CD4-positive, alpha-beta T cell treated with Interleukin-6 for 4 hours (primary cell): ENCODE data around the gene PTPRO.

ENCODE experiments used
- DNase-seq: peaks from one replicate; pipeline ENCODE4 v3.0.0-alpha.2; 2020; ENCODE audit warnings: mixed read lengths

Gene PTPRO

GRCh38 chr12:15528666-15529065 lies 206.4 kb downstream of the PTPRO start:
- no peak for DNase-seq

GRCh38 chr12:15530361-15530760 lies 208.1 kb downstream of the PTPRO start:
- DNase-seq: no peak

- peak; percentile 75 for DNase-seq
Measured at GRCh38 chr12:15532364-15532977, 210.2 kb downstream of the PTPRO start.

DNA sequence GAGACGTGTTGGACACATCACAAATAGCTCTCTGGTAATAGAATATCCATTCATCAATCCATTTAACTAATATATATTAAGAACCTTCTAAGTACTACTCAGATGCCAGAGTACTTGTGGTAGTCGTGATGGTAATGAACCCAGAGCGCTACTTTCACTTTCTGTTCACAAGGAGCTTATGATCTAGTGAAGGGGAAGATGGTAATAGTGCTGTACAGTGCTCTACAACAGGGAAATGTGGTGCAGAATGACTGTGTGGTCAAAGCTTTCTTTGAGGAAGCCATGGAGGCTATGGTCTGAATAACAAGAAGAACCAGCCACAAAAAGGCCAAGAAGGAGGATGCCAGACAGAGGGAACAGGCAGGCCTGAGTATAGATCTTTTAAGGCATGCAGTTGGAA lies 212.0 kb downstream of the PTPRO start:
- DNase-seq: peak; percentile 39

DNA sequence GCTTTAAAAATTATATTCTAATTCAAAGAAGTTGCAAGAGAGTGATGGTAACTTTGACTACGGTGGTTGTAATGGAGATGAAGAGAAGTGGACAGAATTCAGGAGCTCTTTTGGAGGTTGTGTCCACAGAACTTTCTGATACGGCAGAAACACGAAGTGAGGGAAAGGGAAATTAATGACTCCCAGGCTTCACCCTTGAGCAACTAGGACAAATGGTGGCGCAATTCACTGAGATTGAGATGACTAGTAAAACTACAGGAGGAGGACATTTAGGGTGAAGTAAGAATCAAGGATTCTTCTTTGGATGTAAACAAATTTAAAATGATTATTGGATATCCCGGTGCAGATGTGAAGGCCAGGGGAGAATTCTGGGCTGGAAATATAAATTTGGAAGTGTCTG lies 212.6 kb downstream of the PTPRO start:
- no peak for DNase-seq

GRCh38 chr12:15535352-15535781 lies 213.1 kb downstream of the PTPRO start:
- DNase-seq: no peak

DNA sequence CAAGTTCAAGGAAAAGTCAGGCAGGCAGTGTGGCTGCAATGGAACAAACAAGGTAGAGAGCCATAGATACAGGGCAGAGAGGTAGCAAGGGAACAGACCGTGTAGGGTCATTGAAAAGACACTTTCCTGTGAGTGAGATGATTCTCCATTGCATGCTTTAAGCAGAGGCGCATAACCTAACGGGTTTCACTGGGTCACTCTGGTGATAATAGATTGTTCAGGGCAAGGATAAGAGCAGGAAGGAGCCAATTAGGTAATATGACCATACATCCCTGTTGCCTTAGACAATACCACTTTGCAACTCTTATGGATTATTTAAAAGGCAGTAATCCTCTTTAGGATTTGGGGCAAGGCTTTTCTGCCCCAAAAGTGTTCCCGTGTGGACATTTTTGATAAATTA lies 214.1 kb downstream of the PTPRO start:
- no peak for DNase-seq

DNA sequence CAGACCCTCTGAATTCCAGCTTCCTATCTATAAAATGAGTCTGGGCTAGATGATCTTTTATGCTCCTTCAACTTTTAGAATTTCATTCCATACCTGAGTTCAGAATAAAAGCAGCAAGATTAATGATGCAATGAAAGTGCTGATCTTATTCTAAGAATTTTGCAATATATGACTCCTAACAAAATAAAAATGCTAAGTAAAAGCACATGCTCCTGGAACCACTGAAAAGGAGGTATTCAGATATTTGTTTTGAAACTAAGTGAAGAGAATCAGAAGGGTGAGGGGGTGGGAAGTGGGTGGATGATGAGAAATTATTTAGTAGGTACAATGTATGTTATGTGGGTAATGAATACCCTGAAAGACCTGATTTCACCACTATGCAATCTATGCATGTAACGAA lies 216.6 kb downstream of the PTPRO start:
- no peak for DNase-seq

GRCh38 chr12:15540005-15540404 lies 217.7 kb downstream of the PTPRO start:
- DNase-seq: no peak

DNA sequence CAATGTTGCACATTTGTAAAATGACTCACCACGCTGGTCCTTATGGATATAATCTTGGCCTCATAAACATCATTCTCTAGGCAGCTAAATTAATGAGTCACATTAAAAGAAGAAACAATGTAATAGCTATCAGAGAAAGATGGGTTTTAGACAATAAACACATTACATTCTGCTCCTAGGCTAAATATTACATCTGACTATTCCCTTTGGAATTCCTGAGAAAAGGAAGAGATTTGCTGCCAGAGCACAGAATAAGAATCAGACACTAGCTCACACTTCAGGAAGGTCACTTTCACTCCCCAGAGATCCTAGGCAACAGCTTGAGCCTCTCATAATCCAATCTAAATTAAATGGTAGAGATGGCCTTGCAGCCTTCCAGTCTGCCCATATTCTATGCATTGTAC lies 218.2 kb downstream of the PTPRO start:
- no peak for DNase-seq

DNA sequence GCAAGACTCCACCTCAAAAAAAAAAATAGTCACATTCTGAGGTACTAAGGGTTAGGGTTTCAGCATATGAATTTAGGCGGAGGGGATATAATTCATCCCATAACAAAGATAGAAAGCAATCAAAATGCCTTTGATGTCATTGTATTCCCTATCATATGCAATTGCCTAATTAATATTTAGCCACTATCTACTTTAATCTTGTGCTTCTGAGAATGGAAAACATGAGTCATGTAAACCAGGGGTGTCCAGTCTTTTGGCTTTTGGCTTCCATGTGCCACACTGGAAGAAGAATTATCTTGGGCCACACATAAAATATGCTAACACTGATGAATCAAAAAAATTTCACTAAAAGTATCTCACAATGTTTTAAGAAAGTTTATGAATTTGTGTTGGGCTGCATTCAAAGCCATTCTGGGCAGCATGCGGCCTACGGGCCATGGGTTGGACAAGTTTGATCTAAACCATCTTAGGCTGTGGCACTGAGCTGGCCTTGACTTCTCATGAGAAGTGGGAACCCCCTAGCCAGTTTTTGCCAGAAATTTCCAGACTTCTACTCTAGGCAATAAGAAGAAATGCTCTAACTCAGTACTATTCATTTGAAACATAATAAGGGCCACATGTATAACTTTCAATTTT lies 219.8 kb downstream of the PTPRO start:
- DNase-seq: no peak

DNA sequence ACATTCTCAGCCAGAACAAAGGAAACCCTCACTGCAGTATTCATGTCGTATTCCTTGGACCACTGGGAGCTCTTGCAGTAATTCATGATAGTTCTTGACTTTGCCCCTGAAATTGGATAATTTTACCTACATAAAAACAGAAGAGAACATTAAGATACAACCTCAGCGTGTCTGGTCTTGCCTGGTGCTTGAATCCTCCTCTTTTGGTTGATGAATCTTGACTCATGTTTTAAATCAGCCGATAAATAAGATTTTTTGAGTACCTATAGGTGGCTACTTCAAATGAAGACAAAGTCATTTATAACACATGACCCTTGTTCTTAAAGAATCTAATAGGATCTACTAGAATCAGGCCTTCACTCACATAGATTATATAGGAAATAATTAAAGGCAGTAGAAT lies 221.0 kb downstream of the PTPRO start:
- no peak for DNase-seq

DNA sequence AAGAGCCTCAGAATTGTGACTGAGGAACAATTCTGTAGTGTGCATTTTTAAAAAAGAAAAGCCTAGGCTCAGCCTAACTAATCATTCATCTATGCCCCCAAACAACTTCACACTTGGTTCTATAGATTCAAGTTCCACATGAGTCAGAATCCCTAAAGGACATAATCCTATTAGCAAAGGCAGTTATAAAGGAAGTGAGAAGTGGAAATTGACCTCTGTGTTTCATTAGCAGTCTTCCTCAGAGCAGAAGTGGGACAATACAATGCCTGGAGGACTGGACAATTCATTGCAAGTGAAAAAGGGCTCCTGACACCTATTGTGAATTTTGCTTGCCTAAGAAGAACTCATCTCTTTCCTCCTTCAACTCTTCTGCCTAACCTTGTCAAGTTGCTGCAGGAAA lies 222.3 kb downstream of the PTPRO start:
- DNase-seq: no peak

DNA sequence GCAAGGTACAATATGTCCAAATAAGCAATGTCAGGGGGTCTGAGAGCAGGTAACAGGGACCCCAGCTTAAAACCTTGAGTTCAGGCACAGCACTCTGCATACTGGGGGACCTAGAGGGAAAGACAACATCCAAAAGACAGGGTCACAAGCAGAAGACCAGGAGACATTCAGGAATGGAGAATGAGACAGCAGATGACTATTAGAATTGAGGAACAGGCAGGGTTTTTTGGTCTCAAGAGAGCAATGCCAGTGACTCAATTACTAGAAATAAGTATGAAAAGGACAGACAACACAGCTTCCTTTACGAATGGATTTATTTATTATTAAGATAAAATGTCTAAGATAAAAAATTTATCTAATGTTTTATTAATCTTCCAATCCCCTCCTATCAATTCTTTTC lies 223.0 kb downstream of the PTPRO start:
- no peak for DNase-seq

DNA sequence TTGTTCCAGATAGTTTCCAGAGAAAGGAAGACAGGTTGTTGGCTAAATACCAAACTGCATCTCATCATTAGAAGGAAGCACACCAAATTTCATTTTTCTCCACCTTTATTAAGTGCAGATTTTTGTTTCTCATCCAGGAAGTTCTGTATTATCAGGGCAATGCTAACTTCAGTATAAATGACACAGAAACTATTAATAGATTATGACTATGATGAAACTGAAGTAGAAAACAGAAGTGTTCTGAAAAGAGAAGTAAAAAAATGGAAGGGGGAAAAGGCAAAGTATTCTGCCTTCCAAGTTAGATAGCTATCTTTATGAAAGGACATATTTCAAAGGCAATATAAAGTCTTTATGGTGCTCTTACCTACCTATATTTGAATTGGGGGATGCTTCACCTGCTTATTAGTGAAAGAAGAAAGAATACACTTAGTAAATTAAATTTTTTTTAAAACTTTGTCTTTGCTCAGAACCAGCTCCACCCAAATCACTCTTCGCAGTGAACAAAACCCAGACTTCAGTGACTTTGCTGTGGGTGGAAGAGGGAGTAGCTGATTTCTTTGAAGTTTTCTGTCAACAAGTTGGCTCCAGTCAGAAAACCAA lies 223.9 kb downstream of the PTPRO start:
- DNase-seq: peak; percentile 54

- DNase-seq: no peak
Measured at GRCh38 chr12:15547063-15547462, 224.8 kb downstream of the PTPRO start.

- DNase-seq: no peak
Measured at GRCh38 chr12:15547691-15548090, 225.4 kb downstream of the PTPRO start.

GRCh38 chr12:15550793-15551192 lies 228.5 kb downstream of the PTPRO start:
- no peak for DNase-seq

DNA sequence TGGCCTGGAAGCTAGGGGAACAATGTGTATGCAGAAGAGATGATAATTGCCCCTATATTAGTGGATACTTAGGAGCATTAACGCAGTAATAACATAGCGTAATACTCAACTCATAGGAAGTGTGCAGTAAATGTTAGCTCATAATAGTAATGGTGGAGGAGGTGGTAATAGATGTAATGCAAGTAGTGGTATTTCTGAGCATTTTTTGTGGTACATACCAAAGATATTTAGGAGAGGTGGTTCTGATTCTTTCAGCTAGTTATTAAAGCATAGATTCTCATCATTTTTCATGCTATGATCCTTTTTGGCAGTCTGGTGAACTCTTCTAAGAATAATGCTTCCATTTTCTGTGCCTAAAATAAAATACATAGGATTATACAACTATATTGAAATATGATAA lies 233.1 kb downstream of the PTPRO start:
- DNase-seq: no peak

DNA sequence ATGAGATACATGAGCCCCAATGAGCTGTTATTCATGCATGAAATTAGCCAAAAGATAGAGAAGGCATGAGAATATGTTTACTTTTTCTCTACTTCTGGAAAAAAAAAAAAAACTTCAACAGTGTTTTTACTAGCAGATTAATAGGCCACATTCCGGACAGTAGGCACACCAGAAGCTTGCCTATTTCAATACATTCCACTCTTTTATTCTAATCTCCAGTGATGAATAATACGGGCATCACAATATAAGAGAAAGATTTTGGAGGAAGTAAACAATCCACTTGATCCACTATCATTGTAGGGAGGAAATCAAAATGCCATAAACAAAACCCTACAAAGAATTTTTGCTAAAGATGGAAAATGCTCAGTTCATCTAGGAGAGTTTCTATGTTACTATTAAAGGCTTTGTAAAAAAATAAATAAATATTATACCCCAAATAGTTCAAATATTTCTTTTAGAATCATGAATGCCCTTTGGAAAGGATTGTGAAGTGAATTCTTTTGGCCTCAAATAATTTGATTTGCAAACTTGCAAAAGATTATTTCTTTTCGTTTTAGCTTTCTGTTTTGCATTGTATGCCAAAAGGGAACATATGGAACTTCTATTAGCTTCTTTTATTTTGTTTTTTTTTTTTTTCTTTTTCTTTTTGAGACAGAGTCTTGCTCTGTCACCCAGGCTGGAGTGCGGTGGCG lies 234.2 kb downstream of the PTPRO start:
- DNase-seq: no peak

- DNase-seq: no peak
Measured at GRCh38 chr12:15558915-15559528, 236.7 kb downstream of the PTPRO start.

DNA sequence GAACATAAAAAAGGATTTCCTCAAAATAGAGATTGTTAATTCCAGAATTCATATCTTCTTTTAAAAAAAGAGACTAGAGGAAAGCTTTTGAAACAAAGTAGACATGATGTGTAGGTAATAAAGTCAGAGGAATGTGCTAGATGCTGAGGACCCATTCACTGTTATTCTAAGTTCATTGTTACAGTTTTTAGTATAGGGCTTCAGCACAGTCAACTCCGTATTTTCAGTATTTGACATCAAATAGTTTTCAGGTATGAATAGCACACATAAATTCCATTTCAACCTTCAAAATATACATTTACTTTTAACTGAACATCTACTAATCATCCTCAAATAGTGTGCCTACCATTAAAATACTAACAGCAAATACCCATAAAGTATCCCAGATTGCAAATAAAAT lies 239.1 kb downstream of the PTPRO start:
- no peak for DNase-seq

GRCh38 chr12:15562263-15562662 lies 240.0 kb downstream of the PTPRO start:
- peak; percentile 38 for DNase-seq

DNA sequence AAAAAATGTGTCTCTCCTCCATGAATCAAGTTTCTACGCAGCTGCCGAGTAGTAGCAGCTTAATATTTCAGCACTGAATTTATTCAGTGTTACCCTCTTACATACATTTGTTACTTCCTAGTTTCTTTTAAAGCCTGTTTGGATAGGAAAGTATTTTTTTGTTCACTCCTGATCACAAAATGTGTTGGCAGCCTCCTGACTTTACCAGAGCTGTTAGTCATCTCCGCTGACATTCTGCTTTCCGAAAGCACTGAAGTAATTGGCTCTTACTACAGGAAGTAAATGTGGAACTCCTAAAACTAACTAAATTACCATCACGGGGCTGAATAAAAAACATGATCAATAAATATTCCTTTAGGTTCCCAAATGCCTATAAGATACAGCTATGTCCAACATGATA lies 241.4 kb downstream of the PTPRO start:
- peak; percentile 58 for DNase-seq
